ENCODE data around the gene NPTN.

- TF ChIP-seq POLR2A (IDR thresholded peaks at IDR 0.05) (no peak), CTCF (IDR thresholded peaks at IDR 0.05) (peak in 5 of 12 donors; percentile 9 to 29 (median 12))
These were observed 68.9 kb downstream of the NPTN start for GRCh38 chr15:73564255-73564654.
